22Rv1 (cell line): ENCODE measurements around the gene MAD1L1.

Experiments
- H3K27ac ChIP-seq: fragments of 450-650 bp; 2 replicates; pipeline ENCODE4 v1.5.1; 2017
- CTCF ChIP-seq: fragments of 450-650 bp; IDR thresholded peaks from 2 replicates; pipeline ENCODE4 v1.5.1; 2017; ENCODE audit warnings: mild to moderate bottlenecking
- ZFX ChIP-seq: fragments of 450-650 bp; IDR thresholded peaks from 2 replicates; pipeline ENCODE4 v1.6.1; 2017; ENCODE audit warnings: antibody characterized with exemption, borderline replicate concordance

The MAD1L1 gene

GRCh38 chr7:2124604-2125345 lies 108.0 kb downstream of the MAD1L1 start:
- no peak for TF ChIP-seq CTCF
- TF ChIP-seq ZFX: no peak
- no peak overlapping the region for H3K27ac ChIP-seq

GRCh38 chr7:2123916-2124315 lies 108.8 kb downstream of the MAD1L1 start:
- H3K27ac ChIP-seq: no peak overlapping the region
- TF ChIP-seq CTCF: no peak
- no peak for TF ChIP-seq ZFX

- no peak overlapping the region for H3K27ac ChIP-seq
- no peak for TF ChIP-seq ZFX
- no peak for TF ChIP-seq CTCF
Observed at GRCh38 chr7:2123360-2123759, 109.4 kb downstream of the MAD1L1 start.

- no peak for TF ChIP-seq CTCF
- no peak for TF ChIP-seq ZFX
- H3K27ac ChIP-seq: no peak overlapping the region
Observed at GRCh38 chr7:2122651-2123050, 110.1 kb downstream of the MAD1L1 start.

- TF ChIP-seq ZFX (no peak), CTCF (no peak)
- no peak overlapping the region for H3K27ac ChIP-seq
Observed at GRCh38 chr7:2120841-2121830, 111.6 kb downstream of the MAD1L1 start.

GRCh38 chr7:2120251-2120660 lies 112.5 kb downstream of the MAD1L1 start:
- no peak overlapping the region for H3K27ac ChIP-seq
- TF ChIP-seq ZFX: no peak
- TF ChIP-seq CTCF: no peak
